Adipocyte (in vitro differentiated cells): ENCODE measurements around the gene CREG2.

Source experiments
- DNase-seq: peaks from one replicate; pipeline ENCODE4 v3.0.0-alpha.2; 2015; ENCODE audit warnings: low read depth
- H3K27me3 ChIP-seq: replicated peaks from 2 replicates; pipeline ENCODE4 v1.7.0; 2013; ENCODE audit warnings: mild to moderate bottlenecking, low read length, moderate library complexity; ENCODE audit not compliant: control insufficient read depth, insufficient read depth
- H3K36me3 ChIP-seq: 2 replicates; pipeline ENCODE4 v1.7.0; 2013; ENCODE audit warnings: low read length, mild to moderate bottlenecking, moderate library complexity; ENCODE audit not compliant: control insufficient read depth, insufficient read depth, severe bottlenecking
- H3K4me1 ChIP-seq: 2 replicates; pipeline ENCODE4 v1.7.0; 2013; ENCODE audit warnings: mild to moderate bottlenecking, low read length, moderate library complexity; ENCODE audit not compliant: control insufficient read depth, insufficient read depth
- H3K4me3 ChIP-seq: 2 replicates; pipeline ENCODE4 v1.7.0; 2013; ENCODE audit warnings: mild to moderate bottlenecking, low read length, moderate library complexity
- H3K9ac ChIP-seq: 2 replicates; pipeline ENCODE4 v1.7.0; 2013; ENCODE audit warnings: mild to moderate bottlenecking, low read length, moderate library complexity
- H3K9me3 ChIP-seq: 2 replicates; pipeline ENCODE4 v1.7.0; 2013; ENCODE audit warnings: mild to moderate bottlenecking, low read length, moderate library complexity; ENCODE audit not compliant: control insufficient read depth

CREG2 gene

DNA sequence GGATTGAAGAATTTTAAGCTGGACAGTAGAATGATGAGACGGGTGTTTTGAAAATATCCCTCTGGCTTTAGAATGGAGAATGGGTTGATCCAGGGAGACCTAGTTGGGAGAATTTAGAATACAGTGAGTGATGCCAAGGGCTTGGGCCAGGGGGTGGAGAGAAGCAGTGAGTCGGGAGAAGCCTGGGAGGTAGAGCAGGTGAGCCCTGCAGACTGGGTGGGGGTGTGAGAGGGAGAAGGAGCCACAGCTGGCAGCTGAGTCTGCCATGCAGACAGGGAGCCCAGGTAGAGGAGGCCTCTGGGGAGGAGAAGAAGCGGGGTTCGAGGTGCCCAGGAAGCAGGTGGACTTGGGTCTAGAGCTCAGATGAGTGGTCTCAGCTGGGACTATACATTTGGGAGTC lies 18.2 kb downstream of the CREG2 start:
- Histone ChIP-seq H3K36me3 (no peaks in the 10 kb centered on the region), H3K9ac (no peak overlapping the region), H3K4me3 (no peak overlapping the region), H3K27me3 (no peaks in the 10 kb centered on the region), H3K4me1 (peaks cover 13% of the 10 kb centered on the region), H3K9me3 (peaks cover 6% of the 10 kb centered on the region)
- no peak for DNase-seq

DNA sequence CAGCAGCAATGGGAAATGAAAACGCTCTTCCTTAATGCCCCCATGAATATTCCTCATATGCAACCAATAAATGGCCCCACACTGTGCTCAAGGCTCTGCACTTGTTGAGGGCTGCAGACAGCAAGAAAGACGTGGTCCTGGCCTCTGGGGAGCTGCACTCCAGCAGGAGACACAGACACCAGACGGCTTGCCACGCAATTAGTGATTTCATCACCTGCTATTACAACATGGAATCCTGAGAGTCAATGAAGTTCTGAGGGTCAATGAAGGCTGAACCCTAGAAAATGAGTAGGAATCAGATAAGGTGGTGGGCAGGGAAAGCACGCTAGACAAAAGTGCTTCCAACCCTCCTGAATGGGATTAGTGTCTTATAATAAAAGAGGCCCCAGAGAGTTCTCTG lies 18.9 kb downstream of the CREG2 start:
- no peak overlapping the region for H3K9ac ChIP-seq
- no peaks in the 10 kb centered on the region for H3K27me3 ChIP-seq
- H3K9me3 ChIP-seq: peaks cover 6% of the 10 kb centered on the region
- H3K4me3 ChIP-seq: no peak overlapping the region
- no peak for DNase-seq
- H3K4me1 ChIP-seq: peaks cover 13% of the 10 kb centered on the region
- no peaks in the 10 kb centered on the region for H3K36me3 ChIP-seq

- peaks cover 13% of the 10 kb centered on the region for H3K4me1 ChIP-seq
- no peak for DNase-seq
- H3K36me3 ChIP-seq: no peaks in the 10 kb centered on the region
- H3K27me3 ChIP-seq: peaks cover 7% of the 10 kb centered on the region
- no peak overlapping the region for H3K9ac ChIP-seq
- H3K9me3 ChIP-seq: no peaks in the 10 kb centered on the region
- H3K4me3 ChIP-seq: no peak overlapping the region
Measured at GRCh38 chr2:101367508-101367907, 19.8 kb downstream of the CREG2 start.

DNA sequence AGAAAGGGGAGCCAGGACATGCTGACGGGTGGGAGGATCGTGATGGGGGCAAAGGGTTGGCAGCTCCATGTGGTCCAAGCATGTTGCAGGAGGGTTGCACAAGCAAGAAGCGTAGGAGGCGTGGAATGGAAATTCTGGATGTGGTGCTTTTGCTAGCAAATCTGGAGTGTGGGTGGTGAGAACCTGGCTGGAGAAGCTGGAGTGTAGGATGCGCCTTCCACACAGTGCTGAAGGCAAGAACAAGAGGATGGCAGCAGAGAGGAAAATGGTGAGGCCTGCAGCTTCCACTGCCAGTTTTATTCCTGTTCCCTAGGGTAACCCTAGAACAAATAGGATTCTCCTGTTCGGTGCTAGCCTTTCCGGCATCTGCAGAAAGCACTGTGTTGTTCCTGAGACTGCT lies 22.4 kb downstream of the CREG2 start:
- H3K9ac ChIP-seq: no peak overlapping the region
- no peaks in the 10 kb centered on the region for H3K9me3 ChIP-seq
- no peak for DNase-seq
- peaks cover 10% of the 10 kb centered on the region for H3K27me3 ChIP-seq
- peaks cover 13% of the 10 kb centered on the region for H3K4me1 ChIP-seq
- H3K36me3 ChIP-seq: no peaks in the 10 kb centered on the region
- no peak overlapping the region for H3K4me3 ChIP-seq

DNA sequence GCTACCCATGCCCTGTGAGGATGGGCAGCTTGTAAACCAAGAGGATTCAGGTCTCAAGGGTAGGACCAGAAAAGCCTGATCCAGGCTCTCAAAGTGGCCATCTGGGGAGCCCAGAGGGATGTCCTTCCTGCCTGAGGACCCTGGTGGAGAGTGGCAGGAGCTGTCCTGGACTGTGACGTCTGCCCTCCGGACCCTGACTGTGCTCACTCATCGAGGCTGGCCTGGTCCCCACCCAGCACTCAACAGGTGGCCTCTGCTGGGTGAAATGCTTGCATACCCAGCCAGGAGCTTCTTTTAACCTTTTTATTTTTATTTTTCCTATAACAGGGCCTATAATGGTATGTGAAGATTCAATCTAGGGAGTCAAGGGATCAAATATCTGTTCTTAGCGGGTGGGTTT lies 24.5 kb downstream of the CREG2 start:
- no peaks in the 10 kb centered on the region for H3K9me3 ChIP-seq
- no peaks in the 10 kb centered on the region for H3K36me3 ChIP-seq
- peaks cover 13% of the 10 kb centered on the region for H3K4me1 ChIP-seq
- no peak for DNase-seq
- no peak overlapping the region for H3K4me3 ChIP-seq
- H3K9ac ChIP-seq: no peak overlapping the region
- H3K27me3 ChIP-seq: peaks cover 10% of the 10 kb centered on the region

DNA sequence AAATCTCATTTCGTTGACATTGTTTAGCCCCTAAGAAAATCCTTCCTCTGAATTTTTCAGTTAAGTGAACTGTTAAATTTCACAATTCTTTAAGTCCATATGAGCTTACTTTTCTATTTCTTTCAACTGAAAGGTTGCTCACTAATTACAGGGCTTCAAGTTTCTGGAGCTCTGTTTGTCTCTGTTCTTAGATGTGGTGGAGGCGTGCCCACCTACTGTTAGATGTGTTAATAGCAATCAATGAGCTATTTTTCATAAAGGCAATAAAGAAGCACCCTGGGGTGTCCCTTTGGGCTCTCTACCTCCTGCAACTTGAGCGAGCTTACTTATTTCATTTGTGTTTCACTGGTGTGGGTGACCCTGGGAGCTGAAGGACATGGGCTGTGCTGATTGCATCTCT lies 25.0 kb downstream of the CREG2 start:
- no peak for DNase-seq

DNA sequence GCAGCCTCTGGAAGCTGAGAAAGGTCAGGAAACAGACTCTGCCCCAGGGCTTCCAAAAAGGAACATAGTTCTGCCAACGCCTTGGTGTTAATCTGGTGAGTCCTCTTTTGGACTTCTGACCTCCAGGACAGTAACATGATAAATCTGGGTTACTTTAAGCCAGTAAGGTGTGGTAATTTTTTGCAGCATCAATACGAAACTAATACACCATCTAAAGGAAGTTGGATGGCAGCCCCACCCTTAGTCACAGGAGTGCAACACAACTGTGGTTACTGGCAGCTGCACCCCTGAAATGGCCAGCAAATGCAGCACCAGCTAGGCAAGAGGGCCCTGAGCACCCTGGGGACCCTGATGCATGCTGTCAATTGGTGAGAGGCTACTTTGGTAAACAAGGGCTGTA lies 25.8 kb downstream of the CREG2 start:
- Histone ChIP-seq H3K27me3 (peaks cover 10% of the 10 kb centered on the region), H3K36me3 (no peaks in the 10 kb centered on the region), H3K9me3 (no peaks in the 10 kb centered on the region), H3K9ac (no peak overlapping the region), H3K4me1 (peaks cover 15% of the 10 kb centered on the region), H3K4me3 (no peak overlapping the region)
- DNase-seq: no peak

More for the DNA sequence above, 25.0 kb downstream of the CREG2 start:
- Histone ChIP-seq H3K4me1 (peaks cover 13% of the 10 kb centered on the region), H3K9me3 (no peaks in the 10 kb centered on the region), H3K9ac (no peak overlapping the region), H3K4me3 (no peak overlapping the region), H3K36me3 (no peaks in the 10 kb centered on the region), H3K27me3 (peaks cover 10% of the 10 kb centered on the region)

- Histone ChIP-seq H3K4me1 (peaks cover 17% of the 10 kb centered on the region), H3K4me3 (no peak overlapping the region)
- no peak for DNase-seq
Measured at GRCh38 chr2:101361121-101361520, 26.2 kb downstream of the CREG2 start.

GRCh38 chr2:101360232-101360631 lies 27.1 kb downstream of the CREG2 start:
- no peaks in the 10 kb centered on the region for H3K36me3 ChIP-seq
- H3K4me3 ChIP-seq: no peak overlapping the region
- H3K9ac ChIP-seq: no peak overlapping the region
- H3K9me3 ChIP-seq: no peaks in the 10 kb centered on the region
- H3K27me3 ChIP-seq: peaks cover 10% of the 10 kb centered on the region
- H3K4me1 ChIP-seq: peaks cover 13% of the 10 kb centered on the region
- DNase-seq: no peak

More at GRCh38 chr2:101361121-101361520, 26.2 kb downstream of the CREG2 start:
- H3K27me3 ChIP-seq: peaks cover 10% of the 10 kb centered on the region
- H3K9ac ChIP-seq: no peak overlapping the region
- no peaks in the 10 kb centered on the region for H3K9me3 ChIP-seq
- no peaks in the 10 kb centered on the region for H3K36me3 ChIP-seq

- no peaks in the 10 kb centered on the region for H3K36me3 ChIP-seq
- H3K27me3 ChIP-seq: peaks cover 10% of the 10 kb centered on the region
- H3K9ac ChIP-seq: no peak overlapping the region
- DNase-seq: no peak
- no peaks in the 10 kb centered on the region for H3K9me3 ChIP-seq
- H3K4me1 ChIP-seq: peaks cover 11% of the 10 kb centered on the region
- no peak overlapping the region for H3K4me3 ChIP-seq
Measured at GRCh38 chr2:101359410-101359954, 27.8 kb downstream of the CREG2 start.

GRCh38 chr2:101357376-101357775 lies 29.9 kb downstream of the CREG2 start:
- peaks cover 11% of the 10 kb centered on the region for H3K4me1 ChIP-seq
- H3K9ac ChIP-seq: no peak overlapping the region
- no peaks in the 10 kb centered on the region for H3K9me3 ChIP-seq
- peaks cover 3% of the 10 kb centered on the region for H3K27me3 ChIP-seq
- DNase-seq: no peak
- no peaks in the 10 kb centered on the region for H3K36me3 ChIP-seq
- H3K4me3 ChIP-seq: no peak overlapping the region

GRCh38 chr2:101356521-101356920 lies 30.8 kb downstream of the CREG2 start:
- no peak overlapping the region for H3K9ac ChIP-seq
- no peaks in the 10 kb centered on the region for H3K9me3 ChIP-seq
- no peak for DNase-seq
- H3K36me3 ChIP-seq: no peaks in the 10 kb centered on the region
- peaks cover 11% of the 10 kb centered on the region for H3K4me1 ChIP-seq
- H3K4me3 ChIP-seq: no peak overlapping the region
- H3K27me3 ChIP-seq: no peaks in the 10 kb centered on the region
